Neural cell (in vitro differentiated cells): ENCODE data around the gene EPB41L5. TPM values are rescaled to one million over a fixed set of nuclear protein-coding genes. Genes with fewer than 3 reads are reported as not detected.

Source experiments
- H2AFZ ChIP-seq: fragments of 200-600, 300-800 bp; sonication (generic), shearing (Covaris generic); 2 replicates; pipeline ENCODE4 v1.6.0; 2014; ENCODE audit warnings: low read depth, mild to moderate bottlenecking, antibody characterized with exemption, low read length, moderate library complexity
- H3F3A ChIP-seq: fragments of 200-600 bp; shearing (Covaris generic); 2 replicates; pipeline ENCODE4 v1.6.1; 2016; ENCODE audit warnings: mild to moderate bottlenecking, moderate library complexity, mixed read lengths, antibody characterized with exemption, low read length; ENCODE audit not compliant: insufficient read depth, poor library complexity, severe bottlenecking
- H3K27ac ChIP-seq: fragments of 200-600, 300-800 bp; sonication (generic), shearing (Covaris generic); 2 replicates; pipeline ENCODE4 v1.5.1; 2014; ENCODE audit warnings: mild to moderate bottlenecking, low read length, moderate library complexity
- H3K27me3 ChIP-seq: fragments of 300-800, 200-600 bp; sonication (generic), shearing (Covaris generic); 2 replicates; pipeline ENCODE4 v1.6.0; 2014; ENCODE audit warnings: mild to moderate bottlenecking, low read depth, low read length, moderate library complexity; ENCODE audit not compliant: insufficient read depth
- H3K36me3 ChIP-seq: fragments of 300-800, 200-600 bp; sonication (generic), shearing (Covaris generic); 2 replicates; pipeline ENCODE4 v1.5.1; 2014; ENCODE audit warnings: mild to moderate bottlenecking, antibody characterized with exemption, low read length, moderate library complexity; ENCODE audit not compliant: insufficient read depth
- H3K4me2 ChIP-seq: fragments of 300-800, 200-600 bp; sonication (generic), shearing (Covaris generic); 2 replicates; pipeline ENCODE4 v1.6.0; 2014; ENCODE audit warnings: mild to moderate bottlenecking, low read length
- H3K4me3 ChIP-seq: fragments of 300-800, 200-600 bp; sonication (generic), shearing (Covaris generic); 2 replicates; pipeline ENCODE4 v1.5.1; 2014; ENCODE audit warnings: mild to moderate bottlenecking, low read length, moderate library complexity
- H3K79me2 ChIP-seq: fragments of 200-600 bp; shearing (Covaris generic); replicated peaks from 2 replicates; pipeline ENCODE4 v1.6.0; 2014; ENCODE audit warnings: mild to moderate bottlenecking, low read length, moderate library complexity; ENCODE audit not compliant: insufficient read depth
- H3K9ac ChIP-seq: fragments of 300-800, 200-600 bp; sonication (generic), shearing (Covaris generic); 2 replicates; pipeline ENCODE4 v1.6.1; 2016; ENCODE audit warnings: mild to moderate bottlenecking, low read length, mixed read lengths
- H3K9me2 ChIP-seq: fragments of 200-600 bp; shearing (Covaris generic); 2 replicates; pipeline ENCODE4 v1.6.1; 2016; ENCODE audit warnings: mild to moderate bottlenecking, low read length, mixed read lengths; ENCODE audit not compliant: insufficient read depth
- H3K9me3 ChIP-seq: fragments of 200-600, 300-800 bp; sonication (generic), shearing (Covaris generic); 2 replicates; pipeline ENCODE4 v1.6.1; 2016; ENCODE audit warnings: mild to moderate bottlenecking, mixed run types, low read length, moderate library complexity, mixed read lengths
- H4K20me1 ChIP-seq: fragments of 200-600 bp; shearing (Covaris generic); 2 replicates; pipeline ENCODE4 v1.6.1; 2016; ENCODE audit warnings: mild to moderate bottlenecking, mixed run types; ENCODE audit not compliant: insufficient read depth
- CTCF ChIP-seq: fragments of 450-650 bp; IDR thresholded peaks from 2 replicates; pipeline ENCODE4 v1.5.1; 2014; ENCODE audit warnings: antibody characterized with exemption, mild to moderate bottlenecking, moderate library complexity; ENCODE audit not compliant: poor library complexity, severe bottlenecking
- EP300 ChIP-seq: fragments of 450-650 bp; conservative IDR thresholded peaks from 2 replicates; pipeline ENCODE4 v1.6.1; 2014; ENCODE audit warnings: antibody characterized with exemption, mild to moderate bottlenecking, moderate library complexity; ENCODE audit not compliant: poor library complexity, severe bottlenecking
- EZH2 ChIP-seq: fragments of 200-600, 300-800 bp; shearing (Covaris generic), sonication (generic); IDR thresholded peaks from 2 replicates; pipeline ENCODE4 v1.6.1; 2014; ENCODE audit warnings: antibody characterized with exemption, low read length, borderline replicate concordance, mild to moderate bottlenecking; ENCODE audit not compliant: insufficient read depth, poor library complexity, severe bottlenecking
- MXI1 ChIP-seq: fragments of 450-650 bp; conservative IDR thresholded peaks from 2 replicates; pipeline ENCODE4 v1.6.1; 2014; ENCODE audit warnings: antibody characterized with exemption, mild to moderate bottlenecking; ENCODE audit not compliant: poor library complexity, severe bottlenecking
- POLR2AphosphoS5 ChIP-seq: IDR thresholded peaks from 2 replicates; pipeline ENCODE4 v1.6.1; 2012
- RAD21 ChIP-seq: fragments of 450-650 bp; conservative IDR thresholded peaks from 2 replicates; pipeline ENCODE4 v1.6.1; 2014; ENCODE audit warnings: antibody characterized with exemption, mild to moderate bottlenecking, moderate library complexity
- REST ChIP-seq: IDR thresholded peaks from 2 replicates; pipeline ENCODE4 v1.6.1; 2012; ENCODE audit warnings: borderline replicate concordance
- SMC3 ChIP-seq: fragments of 450-650 bp; conservative IDR thresholded peaks from 2 replicates; pipeline ENCODE4 v1.6.1; 2014; ENCODE audit warnings: antibody characterized with exemption, mild to moderate bottlenecking, moderate library complexity; ENCODE audit not compliant: poor library complexity
- TAF1 ChIP-seq: IDR thresholded peaks from 2 replicates; pipeline ENCODE4 v1.6.1; 2012; ENCODE audit warnings: low read depth
- polyA plus RNA-seq: library from polyadenylated mRNA; depleted of rRNA; stranded (reverse); fragments of >200 nt; gene quantifications from 2 replicates; pipeline ENCODE4 v1.2.3, GENCODE V29; 2014

EPB41L5 gene
- polyA plus RNA-seq, 1 donor from 2014 or later, result 32.9 TPM

GRCh38 chr2:120203251-120204021 is 190.6 kb downstream of the EPB41L5 start:
- H2AFZ ChIP-seq, result no peak overlapping the region
- H4K20me1 ChIP-seq, result no peaks in the 10 kb centered on the region
- no peaks in the 10 kb centered on the region for H3K79me2 ChIP-seq
- no peaks in the 10 kb centered on the region for H3K9me3 ChIP-seq
- H3K9me2 ChIP-seq, result no peaks in the 10 kb centered on the region
- no peak overlapping the region for H3K27ac ChIP-seq
- H3K27me3 ChIP-seq, result no peaks in the 10 kb centered on the region
- TF ChIP-seq EP300, result no peak
- no peak for TF ChIP-seq RAD21
- TF ChIP-seq SMC3, result no peak
- no peak for TF ChIP-seq TAF1
- TF ChIP-seq MXI1, result no peak
- TF ChIP-seq EZH2, result no peak
- no peak for TF ChIP-seq POLR2AphosphoS5
- no peak for TF ChIP-seq REST
- TF ChIP-seq CTCF, result no peak
- H3K4me2 ChIP-seq, result no peak overlapping the region
- no peak overlapping the region for H3K9ac ChIP-seq
- no peaks in the 10 kb centered on the region for H3F3A ChIP-seq
- no peak overlapping the region for H3K4me3 ChIP-seq
- no peaks in the 10 kb centered on the region for H3K36me3 ChIP-seq

- Histone ChIP-seq H3K9me2 (no peaks in the 10 kb centered on the region), H3K4me3 (no peak overlapping the region), H3K36me3 (no peaks in the 10 kb centered on the region), H3K27ac (no peak overlapping the region), H4K20me1 (no peaks in the 10 kb centered on the region), H3K9ac (no peak overlapping the region), H3K9me3 (no peaks in the 10 kb centered on the region), H2AFZ (no peak overlapping the region), H3K27me3 (no peaks in the 10 kb centered on the region), H3K79me2 (no peaks in the 10 kb centered on the region), H3K4me2 (no peak overlapping the region), H3F3A (no peaks in the 10 kb centered on the region)
- TF ChIP-seq TAF1, result no peak
- TF ChIP-seq POLR2AphosphoS5, result no peak
- TF ChIP-seq SMC3, result no peak
- no peak for TF ChIP-seq CTCF
- TF ChIP-seq RAD21, result no peak
- TF ChIP-seq EP300, result no peak
- TF ChIP-seq MXI1, result no peak
- no peak for TF ChIP-seq REST
- TF ChIP-seq EZH2, result no peak
These were observed 191.1 kb downstream of the EPB41L5 start for GRCh38 chr2:120204022-120204405.
